GM13977 (cell line): ENCODE results near the gene TRPM8.

Source experiments
- DNase-seq: peaks from one replicate; pipeline ENCODE4 v3.0.0; 2012; ENCODE audit warnings: low spot score
- CTCF ChIP-seq: IDR thresholded peaks from 2 replicates; pipeline ENCODE4 v1.5.1; 2012; ENCODE audit warnings: mild to moderate bottlenecking, control low read depth; ENCODE audit not compliant: insufficient read depth; ENCODE audit errors: extremely low read depth, missing control alignments
- in situ Hi-C: fragments of 300-500 bp; cut with MboI; formaldehyde crosslinking; loops from one replicate; pipeline ENCODE4 v1.12.0; 2022; ENCODE audit warnings: low sequenced_read_pairs, low pct_unique_long_range_greater_than_20kb, mixed read lengths, inconsistent platforms; ENCODE audit not compliant: unreplicated experiment

Gene TRPM8

GRCh38 chr2:233977296-233977837, 60.2 kb downstream of the TRPM8 start:
- no peak for DNase-seq
- in situ Hi-C loops: loop anchor here (25.0 kb wide), 2 partner anchors 110 to 560 kb away; no protein-coding TSS in a partner anchor

GRCh38 chr2:233979748-233980147, 62.6 kb downstream of the TRPM8 start:
- TF ChIP-seq CTCF: no peak
- no peak for DNase-seq
- in situ Hi-C loops: loop anchor here (25.0 kb wide), 2 partner anchors 108 to 558 kb away; no protein-coding TSS in a partner anchor

More at GRCh38 chr2:233977296-233977837, 60.2 kb downstream of the TRPM8 start:
- no peak for TF ChIP-seq CTCF

- in situ Hi-C loops: loop anchor here (25.0 kb wide), 2 partner anchors 106 to 556 kb away; no protein-coding TSS in a partner anchor
- no peak for DNase-seq
Observed at GRCh38 chr2:233980955-233981561, 63.9 kb downstream of the TRPM8 start.

GRCh38 chr2:233981574-233982420, 64.6 kb downstream of the TRPM8 start:
- no peak for TF ChIP-seq CTCF
- in situ Hi-C loops: loop anchor here (25.0 kb wide), 2 partner anchors 106 to 556 kb away; no protein-coding TSS in a partner anchor
- no peak for DNase-seq

More at GRCh38 chr2:233980955-233981561, 63.9 kb downstream of the TRPM8 start:
- no peak for TF ChIP-seq CTCF

GRCh38 chr2:233982421-233983121, 65.4 kb downstream of the TRPM8 start:
- DNase-seq: no peak
- in situ Hi-C loops: loop anchor here (25.0 kb wide), 2 partner anchors 105 to 555 kb away; no protein-coding TSS in a partner anchor

More at GRCh38 chr2:233982421-233983121, 65.4 kb downstream of the TRPM8 start:
- no peak for TF ChIP-seq CTCF
